SK-N-SH treated with all-trans-retinoic acid at 6 μM for 48 hours (cell line): Measurements from ENCODE around the gene ADAMTS2.

Experiments
- ATAC-seq: fragments of 200-7000 bp; cut with Tn5 transposase; 3 replicates; pipeline ENCODE4 v1.9.1; 2020; ENCODE audit warnings: mild to moderate bottlenecking, moderate library complexity
- ARNTL ChIP-seq: fragments of 450-650 bp; formaldehyde crosslinking; IDR thresholded peaks from 2 replicates; pipeline ENCODE4 v1.5.0; 2020; ENCODE audit warnings: low read depth, mild to moderate bottlenecking, moderate library complexity, borderline replicate concordance
- BACH2 ChIP-seq: fragments of 250-450 bp; sonication (Bioruptor Pico); IDR thresholded peaks from 2 replicates; pipeline ENCODE4 v1.9.0; 2021; ENCODE audit warnings: mild to moderate bottlenecking, borderline replicate concordance
- CSDC2 ChIP-seq: fragments of 250-450 bp; sonication (Bioruptor Pico); IDR thresholded peaks from 2 replicates; pipeline ENCODE4 v1.5.0; 2020; ENCODE audit warnings: mild to moderate bottlenecking, moderate library complexity
- ESRRG ChIP-seq: fragments of 250-450 bp; sonication (Bioruptor Pico); IDR thresholded peaks from 2 replicates; pipeline ENCODE4 v1.6.1; 2021; ENCODE audit warnings: mild to moderate bottlenecking
- GLIS3 ChIP-seq: fragments of 250-450 bp; sonication (Bioruptor Pico); IDR thresholded peaks from 2 replicates; pipeline ENCODE4 v1.5.0; 2020; ENCODE audit warnings: mild to moderate bottlenecking, moderate library complexity
- ISL1 ChIP-seq: fragments of 250-450 bp; sonication (Bioruptor Pico); IDR thresholded peaks from 2 replicates; pipeline ENCODE4 v2.1.2; 2022; ENCODE audit warnings: mild to moderate bottlenecking, moderate library complexity
- OSR1 ChIP-seq: fragments of 250-450 bp; sonication (Bioruptor Pico); IDR thresholded peaks from 2 replicates; pipeline ENCODE4 v1.8.0; 2022; ENCODE audit warnings: moderate library complexity, mild to moderate bottlenecking, inconsistent platforms
- PPARA ChIP-seq: fragments of 250-450 bp; sonication (Bioruptor Pico); IDR thresholded peaks from 2 replicates; pipeline ENCODE4 v1.5.0; 2020; ENCODE audit warnings: mild to moderate bottlenecking, borderline replicate concordance
- RARB ChIP-seq: fragments of 250-450 bp; sonication (Bioruptor Pico); IDR thresholded peaks from 2 replicates; pipeline ENCODE4 v1.8.0; 2021; ENCODE audit warnings: mild to moderate bottlenecking, moderate library complexity
- TCF4 ChIP-seq: fragments of 250-450 bp; sonication (Bioruptor Pico); IDR thresholded peaks from 2 replicates; pipeline ENCODE4 v1.8.0; 2021; ENCODE audit warnings: mild to moderate bottlenecking, moderate library complexity, borderline replicate concordance
- TOX ChIP-seq: fragments of 250-450 bp; sonication (Bioruptor Pico); IDR thresholded peaks from 2 replicates; pipeline ENCODE4 v1.8.0; 2021; ENCODE audit warnings: mild to moderate bottlenecking, moderate library complexity, borderline replicate concordance
- ZC3H10 ChIP-seq: fragments of 250-450 bp; sonication (Bioruptor Pico); IDR thresholded peaks from 2 replicates; pipeline ENCODE4 v1.5.1; 2021; ENCODE audit warnings: mild to moderate bottlenecking, moderate library complexity
- ZFP3 ChIP-seq: fragments of 250-450 bp; sonication (Bioruptor Pico); IDR thresholded peaks from 2 replicates; pipeline ENCODE4 v1.5.0; 2020; ENCODE audit warnings: mild to moderate bottlenecking, moderate library complexity
- ZFP30 ChIP-seq: fragments of 450-650 bp; formaldehyde crosslinking; IDR thresholded peaks from 2 replicates; pipeline ENCODE4 v1.5.0; 2022; ENCODE audit warnings: mild to moderate bottlenecking, moderate library complexity
- ZNF565 ChIP-seq: fragments of 450-650 bp; formaldehyde crosslinking; conservative IDR thresholded peaks from 2 replicates; pipeline ENCODE4 v1.5.0; 2020; ENCODE audit warnings: low read depth, mild to moderate bottlenecking, moderate library complexity
- ZNF70 ChIP-seq: fragments of 450-650 bp; formaldehyde crosslinking; IDR thresholded peaks from 2 replicates; pipeline ENCODE4 v1.5.0; 2020; ENCODE audit warnings: mild to moderate bottlenecking, moderate library complexity
- ZNF8 ChIP-seq: fragments of 450-650 bp; formaldehyde crosslinking; IDR thresholded peaks from 2 replicates; pipeline ENCODE4 v1.5.0; 2020; ENCODE audit warnings: mild to moderate bottlenecking, moderate library complexity
- TF ChIP-seq, protein P1 (sequence below): fragments of 250-450 bp; sonication (Bioruptor Pico); IDR thresholded peaks from 2 replicates; pipeline ENCODE4 v1.5.1; 2020; ENCODE audit warnings: low read depth, mild to moderate bottlenecking, moderate library complexity
- TF ChIP-seq, protein P2 (sequence below): fragments of 250-450 bp; sonication (Bioruptor Pico); IDR thresholded peaks from 2 replicates; pipeline ENCODE4 v1.5.0; 2020; ENCODE audit warnings: mild to moderate bottlenecking, moderate library complexity
- TF ChIP-seq, protein P3 (sequence below): fragments of 250-450 bp; sonication (Bioruptor Pico); IDR thresholded peaks from 2 replicates; pipeline ENCODE4 v1.5.1; 2021; ENCODE audit warnings: mild to moderate bottlenecking, moderate library complexity
- TF ChIP-seq, protein P4 (sequence below): fragments of 250-450 bp; sonication (Bioruptor Pico); IDR thresholded peaks from 2 replicates; pipeline ENCODE4 v1.8.0; 2020; ENCODE audit warnings: mild to moderate bottlenecking, moderate library complexity, borderline replicate concordance
- TF ChIP-seq, protein P5 (sequence below): fragments of 250-450 bp; sonication (Bioruptor Pico); IDR thresholded peaks from 2 replicates; pipeline ENCODE4 v1.8.0; 2021; ENCODE audit warnings: low read depth, mild to moderate bottlenecking, moderate library complexity, borderline replicate concordance

ADAMTS2 gene

DNA sequence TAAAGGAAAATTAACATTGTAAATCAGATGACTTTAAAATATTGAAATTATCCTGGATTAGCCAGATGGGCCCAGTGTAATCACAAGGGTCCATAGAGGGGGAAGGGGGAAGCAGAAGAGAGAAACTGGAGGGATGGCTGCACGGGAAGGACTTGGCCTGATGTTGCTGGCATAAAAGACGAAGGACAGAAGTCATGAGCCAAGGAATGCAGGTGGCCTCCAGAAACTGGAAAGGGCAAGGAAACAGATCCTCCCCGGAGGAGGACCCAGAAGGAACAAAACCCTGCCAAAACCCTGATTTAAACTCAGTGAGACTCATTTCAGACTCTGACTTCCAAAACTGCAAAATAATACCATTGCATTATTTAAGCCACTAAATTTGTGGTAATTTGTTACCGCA, 100.2 kb downstream of the ADAMTS2 start:
- TF ChIP-seq, protein P1, sequence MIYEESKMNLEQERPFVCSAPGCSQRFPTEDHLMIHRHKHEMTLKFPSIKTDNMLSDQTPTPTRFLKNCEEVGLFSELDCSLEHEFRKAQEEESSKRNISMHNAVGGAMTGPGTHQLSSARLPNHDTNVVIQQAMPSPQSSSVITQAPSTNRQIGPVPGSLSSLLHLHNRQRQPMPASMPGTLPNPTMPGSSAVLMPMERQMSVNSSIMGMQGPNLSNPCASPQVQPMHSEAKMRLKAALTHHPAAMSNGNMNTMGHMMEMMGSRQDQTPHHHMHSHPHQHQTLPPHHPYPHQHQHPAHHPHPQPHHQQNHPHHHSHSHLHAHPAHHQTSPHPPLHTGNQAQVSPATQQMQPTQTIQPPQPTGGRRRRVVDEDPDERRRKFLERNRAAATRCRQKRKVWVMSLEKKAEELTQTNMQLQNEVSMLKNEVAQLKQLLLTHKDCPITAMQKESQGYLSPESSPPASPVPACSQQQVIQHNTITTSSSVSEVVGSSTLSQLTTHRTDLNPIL (CRISPR knock-in tag): no peak
- TF ChIP-seq TOX (CRISPR knock-in tag) (no peak), ZNF565 (CRISPR knock-in tag) (no peak), CSDC2 (CRISPR knock-in tag) (no peak), ARNTL (CRISPR knock-in tag) (no peak), ZC3H10 (CRISPR knock-in tag) (no peak), RARB (CRISPR knock-in tag) (no peak), ESRRG (no peak), ISL1 (CRISPR knock-in tag) (no peak), ZFP30 (CRISPR knock-in tag) (no peak), TCF4 (no peak), ZFP3 (CRISPR knock-in tag) (no peak)
- TF ChIP-seq, protein P2, sequence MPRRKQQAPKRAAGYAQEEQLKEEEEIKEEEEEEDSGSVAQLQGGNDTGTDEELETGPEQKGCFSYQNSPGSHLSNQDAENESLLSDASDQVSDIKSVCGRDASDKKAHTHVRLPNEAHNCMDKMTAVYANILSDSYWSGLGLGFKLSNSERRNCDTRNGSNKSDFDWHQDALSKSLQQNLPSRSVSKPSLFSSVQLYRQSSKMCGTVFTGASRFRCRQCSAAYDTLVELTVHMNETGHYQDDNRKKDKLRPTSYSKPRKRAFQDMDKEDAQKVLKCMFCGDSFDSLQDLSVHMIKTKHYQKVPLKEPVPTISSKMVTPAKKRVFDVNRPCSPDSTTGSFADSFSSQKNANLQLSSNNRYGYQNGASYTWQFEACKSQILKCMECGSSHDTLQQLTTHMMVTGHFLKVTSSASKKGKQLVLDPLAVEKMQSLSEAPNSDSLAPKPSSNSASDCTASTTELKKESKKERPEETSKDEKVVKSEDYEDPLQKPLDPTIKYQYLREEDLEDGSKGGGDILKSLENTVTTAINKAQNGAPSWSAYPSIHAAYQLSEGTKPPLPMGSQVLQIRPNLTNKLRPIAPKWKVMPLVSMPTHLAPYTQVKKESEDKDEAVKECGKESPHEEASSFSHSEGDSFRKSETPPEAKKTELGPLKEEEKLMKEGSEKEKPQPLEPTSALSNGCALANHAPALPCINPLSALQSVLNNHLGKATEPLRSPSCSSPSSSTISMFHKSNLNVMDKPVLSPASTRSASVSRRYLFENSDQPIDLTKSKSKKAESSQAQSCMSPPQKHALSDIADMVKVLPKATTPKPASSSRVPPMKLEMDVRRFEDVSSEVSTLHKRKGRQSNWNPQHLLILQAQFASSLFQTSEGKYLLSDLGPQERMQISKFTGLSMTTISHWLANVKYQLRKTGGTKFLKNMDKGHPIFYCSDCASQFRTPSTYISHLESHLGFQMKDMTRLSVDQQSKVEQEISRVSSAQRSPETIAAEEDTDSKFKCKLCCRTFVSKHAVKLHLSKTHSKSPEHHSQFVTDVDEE (CRISPR knock-in tag): no peak
- TF ChIP-seq, protein P3, sequence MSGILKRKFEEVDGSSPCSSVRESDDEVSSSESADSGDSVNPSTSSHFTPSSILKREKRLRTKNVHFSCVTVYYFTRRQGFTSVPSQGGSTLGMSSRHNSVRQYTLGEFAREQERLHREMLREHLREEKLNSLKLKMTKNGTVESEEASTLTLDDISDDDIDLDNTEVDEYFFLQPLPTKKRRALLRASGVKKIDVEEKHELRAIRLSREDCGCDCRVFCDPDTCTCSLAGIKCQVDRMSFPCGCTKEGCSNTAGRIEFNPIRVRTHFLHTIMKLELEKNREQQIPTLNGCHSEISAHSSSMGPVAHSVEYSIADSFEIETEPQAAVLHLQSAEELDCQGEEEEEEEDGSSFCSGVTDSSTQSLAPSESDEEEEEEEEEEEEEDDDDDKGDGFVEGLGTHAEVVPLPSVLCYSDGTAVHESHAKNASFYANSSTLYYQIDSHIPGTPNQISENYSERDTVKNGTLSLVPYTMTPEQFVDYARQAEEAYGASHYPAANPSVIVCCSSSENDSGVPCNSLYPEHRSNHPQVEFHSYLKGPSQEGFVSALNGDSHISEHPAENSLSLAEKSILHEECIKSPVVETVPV (CRISPR knock-in tag): no peak
- no peak for ATAC-seq

DNA sequence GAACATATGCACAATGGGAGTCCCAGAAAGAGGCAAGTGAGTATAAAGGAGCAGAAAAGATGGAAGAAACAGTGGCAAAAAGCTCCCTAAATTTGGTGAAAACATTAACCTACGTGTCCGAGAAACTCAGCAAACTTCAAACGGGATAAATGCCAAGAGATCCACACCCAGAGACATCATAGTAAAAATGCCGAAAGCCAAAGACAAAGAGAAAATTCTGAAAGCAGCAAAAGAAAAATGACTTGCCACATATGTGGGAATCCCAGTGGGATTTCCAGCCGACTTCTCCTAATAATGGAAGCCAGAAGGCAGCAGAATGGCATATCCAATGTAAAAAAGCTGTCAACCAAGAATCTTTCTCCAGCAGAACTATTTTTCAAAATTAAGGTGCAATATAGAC, 101.2 kb downstream of the ADAMTS2 start:
- TF ChIP-seq, protein P1 (CRISPR knock-in tag): no peak
- TF ChIP-seq BACH2 (CRISPR knock-in tag) (no peak), ISL1 (CRISPR knock-in tag) (no peak), ZFP3 (CRISPR knock-in tag) (no peak), PPARA (CRISPR knock-in tag) (no peak), CSDC2 (CRISPR knock-in tag) (no peak), ZNF565 (CRISPR knock-in tag) (no peak)
- TF ChIP-seq, protein P4, sequence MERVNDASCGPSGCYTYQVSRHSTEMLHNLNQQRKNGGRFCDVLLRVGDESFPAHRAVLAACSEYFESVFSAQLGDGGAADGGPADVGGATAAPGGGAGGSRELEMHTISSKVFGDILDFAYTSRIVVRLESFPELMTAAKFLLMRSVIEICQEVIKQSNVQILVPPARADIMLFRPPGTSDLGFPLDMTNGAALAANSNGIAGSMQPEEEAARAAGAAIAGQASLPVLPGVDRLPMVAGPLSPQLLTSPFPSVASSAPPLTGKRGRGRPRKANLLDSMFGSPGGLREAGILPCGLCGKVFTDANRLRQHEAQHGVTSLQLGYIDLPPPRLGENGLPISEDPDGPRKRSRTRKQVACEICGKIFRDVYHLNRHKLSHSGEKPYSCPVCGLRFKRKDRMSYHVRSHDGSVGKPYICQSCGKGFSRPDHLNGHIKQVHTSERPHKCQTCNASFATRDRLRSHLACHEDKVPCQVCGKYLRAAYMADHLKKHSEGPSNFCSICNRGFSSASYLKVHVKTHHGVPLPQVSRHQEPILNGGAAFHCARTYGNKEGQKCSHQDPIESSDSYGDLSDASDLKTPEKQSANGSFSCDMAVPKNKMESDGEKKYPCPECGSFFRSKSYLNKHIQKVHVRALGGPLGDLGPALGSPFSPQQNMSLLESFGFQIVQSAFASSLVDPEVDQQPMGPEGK: no peak
- no peak for ATAC-seq

DNA sequence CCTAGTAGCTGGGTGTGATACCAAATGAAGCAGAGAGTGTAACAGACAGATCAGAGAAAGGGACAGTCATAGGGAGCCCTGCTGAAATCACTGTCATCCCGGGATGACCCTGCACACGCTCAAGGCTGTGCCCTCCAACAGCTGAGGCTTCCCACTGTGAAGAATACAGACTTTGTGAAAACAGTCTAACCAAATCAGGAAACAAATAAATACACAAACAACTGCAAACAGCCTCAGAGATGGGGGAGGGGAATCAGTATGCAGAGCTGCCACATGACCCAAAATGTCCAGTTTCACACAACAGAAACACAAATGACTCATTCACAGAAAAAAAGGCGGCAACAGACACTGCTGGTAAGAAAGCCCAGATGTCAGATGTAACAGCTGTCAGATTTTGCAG, 101.9 kb downstream of the ADAMTS2 start:
- ATAC-seq: no peak
- TF ChIP-seq, protein P1 (CRISPR knock-in tag): no peak
- TF ChIP-seq ZNF70 (CRISPR knock-in tag) (no peak), ARNTL (CRISPR knock-in tag) (no peak), ZFP30 (CRISPR knock-in tag) (no peak), ZNF8 (no peak), RARB (CRISPR knock-in tag) (no peak), ZFP3 (CRISPR knock-in tag) (no peak), ZC3H10 (CRISPR knock-in tag) (no peak), CSDC2 (CRISPR knock-in tag) (no peak), TOX (CRISPR knock-in tag) (no peak), GLIS3 (CRISPR knock-in tag) (no peak), TCF4 (no peak), OSR1 (no peak), ESRRG (no peak)
- TF ChIP-seq, protein P4: no peak
- TF ChIP-seq, protein P5, sequence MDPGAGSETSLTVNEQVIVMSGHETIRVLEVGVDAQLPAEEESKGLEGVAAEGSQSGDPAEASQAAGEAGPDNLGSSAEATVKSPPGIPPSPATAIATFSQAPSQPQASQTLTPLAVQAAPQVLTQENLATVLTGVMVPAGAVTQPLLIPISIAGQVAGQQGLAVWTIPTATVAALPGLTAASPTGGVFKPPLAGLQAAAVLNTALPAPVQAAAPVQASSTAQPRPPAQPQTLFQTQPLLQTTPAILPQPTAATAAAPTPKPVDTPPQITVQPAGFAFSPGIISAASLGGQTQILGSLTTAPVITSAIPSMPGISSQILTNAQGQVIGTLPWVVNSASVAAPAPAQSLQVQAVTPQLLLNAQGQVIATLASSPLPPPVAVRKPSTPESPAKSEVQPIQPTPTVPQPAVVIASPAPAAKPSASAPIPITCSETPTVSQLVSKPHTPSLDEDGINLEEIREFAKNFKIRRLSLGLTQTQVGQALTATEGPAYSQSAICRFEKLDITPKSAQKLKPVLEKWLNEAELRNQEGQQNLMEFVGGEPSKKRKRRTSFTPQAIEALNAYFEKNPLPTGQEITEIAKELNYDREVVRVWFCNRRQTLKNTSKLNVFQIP: no peak
